Activated T-cell treated with anti-CD3 and anti-CD28 coated beads, Interleukin-2, amount 50 U/mL, for 24 hours (primary cell): ENCODE results near the gene PLGRKT.

Experiments used
- DNase-seq: peaks from one replicate; pipeline ENCODE4 v3.0.0-alpha.2; 2020
- H3K27ac Mint-ChIP-seq: 2 replicates; pipeline ENCODE4 v1.8.0; 2020; ENCODE audit warnings: mild to moderate bottlenecking, mixed read lengths
- H3K27me3 Mint-ChIP-seq: 2 replicates; pipeline ENCODE4 v1.8.0; 2020; ENCODE audit warnings: mixed read lengths
- H3K36me3 Mint-ChIP-seq: 2 replicates; pipeline ENCODE4 v1.8.0; 2020; ENCODE audit warnings: low read depth, mixed read lengths
- H3K4me1 Mint-ChIP-seq: 2 replicates; pipeline ENCODE4 v1.8.0; 2020; ENCODE audit warnings: low read depth, mixed read lengths
- H3K4me3 Mint-ChIP-seq: 2 replicates; pipeline ENCODE4 v1.8.0; 2020; ENCODE audit warnings: mild to moderate bottlenecking, moderate library complexity, mixed read lengths
- H3K9me3 Mint-ChIP-seq: 2 replicates; pipeline ENCODE4 v1.8.0; 2020; ENCODE audit warnings: mixed read lengths

PLGRKT gene

GRCh38 chr9:5393497-5393896 lies 44.2 kb downstream of the PLGRKT start:
- no peaks in the 10 kb centered on the region for H3K36me3 Mint-ChIP-seq
- H3K4me3 Mint-ChIP-seq = no peak overlapping the region
- peaks cover 19% of the 10 kb centered on the region for H3K4me1 Mint-ChIP-seq
- H3K9me3 Mint-ChIP-seq = no peaks in the 10 kb centered on the region
- no peak overlapping the region for H3K27ac Mint-ChIP-seq
- DNase-seq = no peak
- H3K27me3 Mint-ChIP-seq = no peaks in the 10 kb centered on the region

DNA sequence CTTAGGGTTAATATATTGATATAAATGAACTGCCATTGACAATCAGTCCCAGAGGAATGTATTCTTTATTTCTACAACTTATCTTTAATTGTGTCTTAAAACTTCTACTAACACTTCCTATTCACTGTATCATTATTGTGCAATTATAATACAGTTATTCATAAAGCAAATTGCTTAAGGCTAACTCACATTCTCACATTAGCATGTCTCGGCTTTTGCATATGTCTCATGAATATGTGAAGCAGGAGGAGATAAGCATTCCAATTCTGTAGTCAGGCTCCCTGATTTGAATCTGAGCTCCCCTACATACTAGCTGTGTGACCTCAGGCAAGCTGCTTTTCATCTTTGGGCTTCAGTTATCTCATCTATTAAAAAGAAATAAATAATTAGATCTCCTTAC lies 45.4 kb downstream of the PLGRKT start:
- peaks cover 21% of the 10 kb centered on the region for H3K4me1 Mint-ChIP-seq
- no peak overlapping the region for H3K4me3 Mint-ChIP-seq
- DNase-seq = no peak
- no peaks in the 10 kb centered on the region for H3K36me3 Mint-ChIP-seq
- no peaks in the 10 kb centered on the region for H3K27me3 Mint-ChIP-seq
- no peak overlapping the region for H3K27ac Mint-ChIP-seq
- H3K9me3 Mint-ChIP-seq = no peaks in the 10 kb centered on the region

- H3K27me3 Mint-ChIP-seq = no peaks in the 10 kb centered on the region
- H3K4me1 Mint-ChIP-seq = peaks cover 27% of the 10 kb centered on the region
- no peak overlapping the region for H3K27ac Mint-ChIP-seq
- no peak for DNase-seq
- H3K9me3 Mint-ChIP-seq = no peaks in the 10 kb centered on the region
- no peaks in the 10 kb centered on the region for H3K36me3 Mint-ChIP-seq
- H3K4me3 Mint-ChIP-seq = no peak overlapping the region
Observed at GRCh38 chr9:5389109-5389732, 48.5 kb downstream of the PLGRKT start.

GRCh38 chr9:5388026-5388819 lies 49.5 kb downstream of the PLGRKT start:
- Mint-ChIP-seq H3K36me3 (no peaks in the 10 kb centered on the region), H3K27ac (no peak overlapping the region), H3K9me3 (no peaks in the 10 kb centered on the region), H3K4me1 (peaks cover 26% of the 10 kb centered on the region), H3K4me3 (no peak overlapping the region), H3K27me3 (no peaks in the 10 kb centered on the region)
- DNase-seq = no peak

DNA sequence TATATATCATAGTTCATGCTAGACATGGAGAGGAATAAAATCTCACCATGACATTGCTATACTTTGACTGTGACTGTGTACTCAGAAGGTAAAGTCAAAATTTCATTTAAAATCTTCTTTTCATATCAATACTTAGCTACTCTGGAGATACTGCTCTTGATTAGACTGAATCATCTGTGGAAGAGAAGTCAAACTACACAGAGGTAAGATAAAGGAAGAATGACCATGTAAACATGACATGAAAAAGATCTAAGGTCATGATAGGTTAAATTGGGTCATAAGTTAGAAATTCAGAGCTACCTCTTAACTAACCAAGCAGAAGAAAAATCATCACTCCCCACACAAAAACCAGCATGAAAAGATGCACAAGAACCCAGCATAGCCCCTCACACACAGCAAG lies 53.3 kb downstream of the PLGRKT start:
- Mint-ChIP-seq H3K27me3 (no peaks in the 10 kb centered on the region), H3K9me3 (no peaks in the 10 kb centered on the region), H3K36me3 (peaks cover 20% of the 10 kb centered on the region), H3K4me1 (peaks cover 20% of the 10 kb centered on the region), H3K4me3 (no peak overlapping the region), H3K27ac (peak overlapping the region; percentile 3)
- no peak for DNase-seq

- H3K27ac Mint-ChIP-seq = no peak overlapping the region
- H3K36me3 Mint-ChIP-seq = peaks cover 20% of the 10 kb centered on the region
- no peaks in the 10 kb centered on the region for H3K9me3 Mint-ChIP-seq
- no peaks in the 10 kb centered on the region for H3K27me3 Mint-ChIP-seq
- peaks cover 9% of the 10 kb centered on the region for H3K4me1 Mint-ChIP-seq
- no peak for DNase-seq
- no peak overlapping the region for H3K4me3 Mint-ChIP-seq
Observed at GRCh38 chr9:5382479-5382878, 55.2 kb downstream of the PLGRKT start.

GRCh38 chr9:5375790-5376477 lies 61.8 kb downstream of the PLGRKT start:
- peaks cover 32% of the 10 kb centered on the region for H3K4me1 Mint-ChIP-seq
- no peak for DNase-seq
- H3K9me3 Mint-ChIP-seq = no peaks in the 10 kb centered on the region
- H3K4me3 Mint-ChIP-seq = no peak overlapping the region
- peaks cover 13% of the 10 kb centered on the region for H3K36me3 Mint-ChIP-seq
- peak overlapping the region; percentile 39 for H3K27ac Mint-ChIP-seq
- no peaks in the 10 kb centered on the region for H3K27me3 Mint-ChIP-seq

DNA sequence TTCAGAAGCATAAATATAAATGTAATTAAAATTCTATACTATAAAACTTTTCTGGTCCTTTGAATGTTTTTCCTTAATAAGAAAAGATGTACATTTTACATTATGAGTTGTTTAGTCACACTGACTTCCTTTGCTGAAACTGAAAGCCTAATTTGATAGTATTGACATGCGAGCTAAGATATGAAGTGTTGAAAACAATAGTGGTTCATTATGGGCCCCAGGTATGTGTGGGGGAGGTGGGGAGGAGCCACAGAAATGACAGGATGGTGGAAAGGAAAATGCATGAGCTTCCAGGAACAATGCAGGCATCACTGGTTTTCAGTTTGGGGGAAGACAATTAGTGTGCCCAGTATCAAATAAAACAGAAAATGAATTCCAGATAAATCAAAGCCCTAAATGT lies 62.6 kb downstream of the PLGRKT start:
- Mint-ChIP-seq H3K4me3 (no peak overlapping the region), H3K27me3 (no peaks in the 10 kb centered on the region), H3K36me3 (peaks cover 9% of the 10 kb centered on the region), H3K9me3 (no peaks in the 10 kb centered on the region), H3K4me1 (peaks cover 33% of the 10 kb centered on the region), H3K27ac (peak overlapping the region; percentile 39)
- no peak for DNase-seq

DNA sequence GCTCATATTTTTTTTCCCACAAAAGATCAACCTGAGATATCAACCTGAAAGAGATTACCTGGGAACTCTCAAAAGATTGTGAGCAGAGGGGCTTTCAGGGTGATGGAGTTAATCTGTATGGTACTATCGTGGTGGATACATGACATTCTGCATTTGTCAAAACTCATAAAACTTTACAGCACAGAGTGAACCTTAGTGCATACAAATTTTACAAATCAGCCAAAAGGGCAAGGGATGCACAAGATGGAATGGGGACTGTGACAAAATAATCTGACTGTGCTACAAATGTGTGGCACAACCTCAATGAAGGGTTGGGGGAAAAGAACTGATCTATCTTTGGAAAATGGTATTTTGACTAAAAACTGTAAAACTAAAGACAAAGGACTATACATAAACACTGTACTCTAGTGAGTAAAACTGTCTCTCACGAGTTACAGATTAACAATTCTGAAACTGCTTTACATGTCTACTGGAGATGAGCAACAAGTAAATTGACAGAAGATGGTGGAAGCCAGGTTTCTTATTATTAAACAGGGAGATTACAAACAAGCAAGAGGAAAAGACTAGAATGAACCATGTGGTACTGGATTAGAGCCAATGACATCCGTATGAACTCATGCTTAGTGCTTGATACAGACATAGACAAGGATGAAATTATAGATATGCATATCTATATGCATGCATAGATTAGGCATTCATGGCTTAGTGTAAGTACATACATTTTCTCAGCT lies 73.3 kb downstream of the PLGRKT start:
- peak overlapping the region; percentile 10 for H3K27ac Mint-ChIP-seq

GRCh38 chr9:5361326-5362010 lies 76.3 kb downstream of the PLGRKT start:
- Mint-ChIP-seq H3K9me3 (no peaks in the 10 kb centered on the region), H3K4me1 (peaks cover 19% of the 10 kb centered on the region), H3K27ac (no peak overlapping the region), H3K4me3 (no peak overlapping the region), H3K36me3 (peaks cover 28% of the 10 kb centered on the region), H3K27me3 (no peaks in the 10 kb centered on the region)
- no peak for DNase-seq

More for the DNA sequence above, 73.3 kb downstream of the PLGRKT start:
- Mint-ChIP-seq H3K4me1 (peaks cover 19% of the 10 kb centered on the region), H3K4me3 (no peak overlapping the region), H3K36me3 (peaks cover 17% of the 10 kb centered on the region), H3K9me3 (peaks cover 7% of the 10 kb centered on the region), H3K27me3 (no peaks in the 10 kb centered on the region)
- DNase-seq = no peak

- Mint-ChIP-seq H3K4me3 (no peak overlapping the region), H3K27ac (no peak overlapping the region), H3K36me3 (peaks cover 28% of the 10 kb centered on the region), H3K4me1 (peaks cover 17% of the 10 kb centered on the region), H3K9me3 (no peaks in the 10 kb centered on the region), H3K27me3 (no peaks in the 10 kb centered on the region)
- no peak for DNase-seq
Observed at GRCh38 chr9:5360341-5360740, 77.4 kb downstream of the PLGRKT start.

GRCh38 chr9:5357431-5358105 lies 80.2 kb downstream of the PLGRKT start:
- H3K27me3 Mint-ChIP-seq = no peaks in the 10 kb centered on the region
- no peak for DNase-seq
- H3K4me3 Mint-ChIP-seq = no peak overlapping the region
- H3K36me3 Mint-ChIP-seq = peaks cover 28% of the 10 kb centered on the region
- H3K27ac Mint-ChIP-seq = no peak overlapping the region
- peaks cover 16% of the 10 kb centered on the region for H3K4me1 Mint-ChIP-seq
- H3K9me3 Mint-ChIP-seq = no peaks in the 10 kb centered on the region

DNA sequence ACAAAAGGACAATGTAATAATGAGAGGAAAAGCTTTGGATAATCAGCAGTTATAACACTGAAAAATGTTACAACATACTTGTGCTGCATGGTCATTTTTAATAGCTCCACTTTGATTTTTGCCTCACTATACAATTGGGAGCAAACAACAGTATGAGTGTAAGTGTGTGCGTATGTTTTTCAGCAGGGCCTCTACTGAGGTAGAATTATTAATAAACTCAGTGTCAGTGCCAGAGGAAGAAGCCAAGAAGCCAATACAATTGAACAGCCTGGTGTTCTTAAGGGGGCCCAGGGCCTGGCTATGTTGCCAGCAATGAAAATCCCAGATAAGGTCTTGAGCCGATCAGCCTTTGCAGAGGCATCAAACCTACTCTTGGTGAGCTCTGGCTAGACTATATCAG lies 81.9 kb downstream of the PLGRKT start:
- peaks cover 23% of the 10 kb centered on the region for H3K36me3 Mint-ChIP-seq
- no peaks in the 10 kb centered on the region for H3K9me3 Mint-ChIP-seq
- H3K4me1 Mint-ChIP-seq = peaks cover 31% of the 10 kb centered on the region
- DNase-seq = no peak
- H3K4me3 Mint-ChIP-seq = no peak overlapping the region
- H3K27ac Mint-ChIP-seq = no peak overlapping the region
- H3K27me3 Mint-ChIP-seq = no peaks in the 10 kb centered on the region

GRCh38 chr9:5355226-5355625 lies 82.5 kb downstream of the PLGRKT start:
- no peaks in the 10 kb centered on the region for H3K27me3 Mint-ChIP-seq
- H3K36me3 Mint-ChIP-seq = peaks cover 20% of the 10 kb centered on the region
- H3K4me3 Mint-ChIP-seq = no peak overlapping the region
- no peak for DNase-seq
- H3K9me3 Mint-ChIP-seq = no peaks in the 10 kb centered on the region
- peaks cover 32% of the 10 kb centered on the region for H3K4me1 Mint-ChIP-seq
- no peak overlapping the region for H3K27ac Mint-ChIP-seq
